ENCODE data around the gene SNCB.

Gene SNCB

DNA sequence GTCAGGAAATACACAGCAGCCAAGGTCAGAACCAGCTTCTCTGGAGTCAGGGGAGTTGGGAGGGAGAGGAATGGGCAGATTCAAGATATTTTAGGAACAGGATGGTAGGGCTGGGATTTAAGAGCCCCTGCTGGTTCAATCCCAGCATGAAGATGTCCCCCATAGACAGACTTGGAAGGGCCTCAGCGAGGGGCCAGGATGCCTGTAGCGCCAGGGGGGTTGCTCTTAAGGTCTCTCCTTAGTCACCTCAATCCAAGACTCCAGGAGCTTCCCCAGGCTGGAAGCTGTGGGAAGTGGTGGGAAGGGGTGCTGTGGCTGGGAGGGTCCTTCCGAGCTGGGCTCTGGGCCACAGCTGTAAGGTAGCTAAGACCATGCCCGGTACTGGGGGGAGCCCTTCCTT is 8.9 kb upstream of the SNCB start:
- no peak for TF ChIP-seq CTCF (IDR thresholded peaks at IDR 0.05; ENCODE audit: low read depth, low read length)
- in situ Hi-C loops (cut with HindIII; ENCODE audit: low sequenced_read_pairs) = no loop called here
- DNase-seq (ENCODE audit: low read depth, low spot score) = no peak
- no peak overlapping the region for H3K4me3 ChIP-seq (ENCODE audit: low read depth, low read length)

GRCh38 chr5:176638437-176638836 is 8.1 kb upstream of the SNCB start:
- in situ Hi-C loops (cut with HindIII; ENCODE audit: low sequenced_read_pairs) = no loop called here
- TF ChIP-seq CTCF (IDR thresholded peaks at IDR 0.05; ENCODE audit: low read depth, low read length) = no peak
- no peak overlapping the region for H3K4me3 ChIP-seq (ENCODE audit: low read depth, low read length)
- no peak for DNase-seq (ENCODE audit: low read depth, low spot score)

- no peak overlapping the region for H3K4me3 ChIP-seq (ENCODE audit: low read depth, low read length)
- DNase-seq (ENCODE audit: low read depth, low spot score) = no peak
- in situ Hi-C loops (cut with HindIII; ENCODE audit: low sequenced_read_pairs) = no loop called here
- TF ChIP-seq CTCF (IDR thresholded peaks at IDR 0.05; ENCODE audit: low read depth, low read length) = no peak
Measured at GRCh38 chr5:176637556-176637955, 7.2 kb upstream of the SNCB start.

GRCh38 chr5:176636426-176636825 is 6.1 kb upstream of the SNCB start:
- in situ Hi-C loops (cut with HindIII; ENCODE audit: low sequenced_read_pairs) = no loop called here
- no peak for TF ChIP-seq CTCF (IDR thresholded peaks at IDR 0.05; ENCODE audit: low read depth, low read length)
- H3K4me3 ChIP-seq (ENCODE audit: low read depth, low read length) = no peak overlapping the region
- no peak for DNase-seq (ENCODE audit: low read depth, low spot score)

- in situ Hi-C loops (cut with HindIII; ENCODE audit: low sequenced_read_pairs) = no loop called here
- DNase-seq (ENCODE audit: low read depth, low spot score) = no peak
- TF ChIP-seq CTCF (IDR thresholded peaks at IDR 0.05; ENCODE audit: low read depth, low read length) = no peak
- no peak overlapping the region for H3K4me3 ChIP-seq (ENCODE audit: low read depth, low read length)
Measured at GRCh38 chr5:176633598-176633997, 3.3 kb upstream of the SNCB start.

DNA sequence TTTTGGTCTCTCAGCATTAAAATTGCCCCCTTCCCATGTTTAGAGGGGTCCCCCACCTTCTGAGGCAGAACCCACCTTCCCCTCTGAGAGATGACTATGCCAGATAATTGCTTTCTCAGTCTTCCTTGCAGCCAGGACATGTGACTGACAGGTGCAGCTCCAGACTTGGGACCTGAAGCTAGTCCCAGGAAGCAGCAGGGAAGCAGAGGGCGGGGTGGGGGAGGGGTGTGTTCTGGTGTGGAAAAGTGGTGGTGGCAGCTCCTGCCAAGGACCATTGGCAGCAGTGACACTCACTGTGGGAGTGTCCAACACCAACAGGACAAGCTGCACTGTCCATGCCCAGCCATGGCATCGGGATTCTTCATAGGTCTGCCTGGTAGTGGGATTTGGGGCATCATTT is 2.4 kb upstream of the SNCB start:
- no peak overlapping the region for H3K4me3 ChIP-seq (ENCODE audit: low read depth, low read length)
- no peak for TF ChIP-seq CTCF (IDR thresholded peaks at IDR 0.05; ENCODE audit: low read depth, low read length)
- DNase-seq (ENCODE audit: low read depth, low spot score) = no peak
- in situ Hi-C loops (cut with HindIII; ENCODE audit: low sequenced_read_pairs) = no loop called here
